Measurements from ENCODE around the gene MUC12. TPM values are rescaled to one million over a fixed set of nuclear protein-coding genes. Genes with fewer than 3 reads are reported as not detected.

Gene MUC12
- total and polyA plus RNA-seq, 2 of the 13 experiments (the other 11 are each of a cell fraction or from before 2014, with no cell fraction given) = not detected

DNA sequence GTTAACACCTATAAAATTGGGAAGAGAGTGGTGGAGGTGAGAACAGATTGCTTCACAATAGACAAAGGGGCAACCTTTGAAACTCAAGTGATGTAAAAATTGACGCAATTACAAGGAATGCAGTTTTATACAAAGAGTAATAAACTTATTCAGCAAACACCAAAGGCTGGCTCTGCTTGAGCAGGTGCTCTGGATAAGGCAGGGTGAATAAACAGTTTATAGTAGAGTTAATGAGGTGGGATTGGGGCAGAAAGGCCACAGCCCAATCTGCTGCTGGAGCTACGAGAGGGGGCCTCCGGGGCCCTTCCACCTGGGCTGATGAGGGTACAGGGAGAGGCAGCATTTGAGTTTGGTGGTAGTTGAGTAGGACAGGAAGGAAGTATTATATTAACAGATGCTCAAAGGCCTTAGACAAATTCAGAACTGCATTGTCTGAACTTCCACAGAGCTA lies 6.0 kb downstream of the MUC12 start:
- Histone ChIP-seq H3K36me3 (replicated peaks in 1 of 2; ENCODE audit: control insufficient read depth in 1 of 2, insufficient read depth in 2 of 2, low read length in 2 of 2) (no peaks in the 10 kb centered on the region), H3K4me2 (ENCODE audit: low read depth, low read length) (no peak overlapping the region), H3K4me3 (replicated peaks in 1 of 3; ENCODE audit: insufficient read depth in 1 of 3, low read depth in 2 of 3, low read length in 3 of 3) (no peak overlapping the region), H3K79me2 (ENCODE audit: insufficient read depth, low read length) (no peaks in the 10 kb centered on the region), H3K9me3 (ENCODE audit: low read length) (peaks cover 5% of the 10 kb centered on the region; the same call in 1 of the 2 replicates), H3K27me3 (ENCODE audit: control insufficient read depth in 1 of 2, insufficient read depth in 2 of 2, low read length in 2 of 2) (peaks cover 2 to 17% of the 10 kb centered on the region in 2 experiments; a peak in 3 of 5 replicates), H4K20me1 (ENCODE audit: insufficient read depth, low read length) (no peaks in the 10 kb centered on the region), H2AFZ (ENCODE audit: low read length) (no peak overlapping the region), H3K9ac (ENCODE audit: insufficient read depth, low read depth, low read length) (no peak overlapping the region), H3K27ac (ENCODE audit: extremely low read length, insufficient read depth, low read length) (no peak overlapping the region), H3K4me1 (ENCODE audit: insufficient read depth, low read length) (no peaks in the 10 kb centered on the region)
- FAIRE-seq = no peak
- CTCF ChIA-PET (ENCODE audit: low intra/inter-chr PET ratio, low total read pairs) = no interaction called here
- POLR2A ChIA-PET = no interaction called here
- DNase-seq (ENCODE audit: low spot score) = no peak
- ATAC-seq = no peak
- in situ Hi-C loops (cut with HindIII; ENCODE audit: extremely low pct_ligation_motif_present, low pct_unique_long_range_greater_than_20kb) (no loop called here), intact Hi-C loops (cut with micrococcal nuclease; ENCODE audit: unreplicated experiment) (no loop called here)
- BruUV-seq (replicated peaks) = no TSS peak
- WGBS (ENCODE audit: low lambda C conversion rate) = 19% methylated on average over 3 of the region's 3 CpGs
- TF ChIP-seq SRSF1 (optimal IDR thresholded peaks at IDR 0.05; ENCODE audit: low read depth, low read length) (no peak), HOXA3 (CRISPR knock-in tag; IDR thresholded peaks at IDR 0.05) (no peak), BRD4 (CRISPR knock-in tag; IDR thresholded peaks at IDR 0.05) (no peak), NCOR1 (IDR thresholded peaks at IDR 0.05; ENCODE audit: borderline replicate concordance, low read length) (no peak), HOXA7 (CRISPR knock-in tag; IDR thresholded peaks at IDR 0.05) (no peak), ATRX (CRISPR knock-in tag; IDR thresholded peaks at IDR 0.05; ENCODE audit: borderline replicate concordance) (no peak), ARNT2 (CRISPR knock-in tag; IDR thresholded peaks at IDR 0.05; ENCODE audit: low read depth) (no peak), ZNF235 (CRISPR knock-in tag; IDR thresholded peaks at IDR 0.05; ENCODE audit: borderline replicate concordance) (no peak), MED1 (CRISPR knock-in tag; IDR thresholded peaks at IDR 0.05) (no peak), TCF12 (IDR thresholded peaks at IDR 0.05) (no peak), TCF12 (CRISPR knock-in tag; IDR thresholded peaks at IDR 0.05) (no peak), MATR3 (CRISPR knock-in tag; IDR thresholded peaks at IDR 0.05) (no peak), MAFF (IDR thresholded peaks at IDR 0.05; ENCODE audit: low read depth, low read length) (no peak), HMG20A (CRISPR knock-in tag; IDR thresholded peaks at IDR 0.05; ENCODE audit: borderline replicate concordance) (no peak), PHF8 (CRISPR knock-in tag; IDR thresholded peaks at IDR 0.05) (no peak), NKX3-1 (CRISPR knock-in tag; IDR thresholded peaks at IDR 0.05) (no peak)
- TF ChIP-seq, protein P1, sequence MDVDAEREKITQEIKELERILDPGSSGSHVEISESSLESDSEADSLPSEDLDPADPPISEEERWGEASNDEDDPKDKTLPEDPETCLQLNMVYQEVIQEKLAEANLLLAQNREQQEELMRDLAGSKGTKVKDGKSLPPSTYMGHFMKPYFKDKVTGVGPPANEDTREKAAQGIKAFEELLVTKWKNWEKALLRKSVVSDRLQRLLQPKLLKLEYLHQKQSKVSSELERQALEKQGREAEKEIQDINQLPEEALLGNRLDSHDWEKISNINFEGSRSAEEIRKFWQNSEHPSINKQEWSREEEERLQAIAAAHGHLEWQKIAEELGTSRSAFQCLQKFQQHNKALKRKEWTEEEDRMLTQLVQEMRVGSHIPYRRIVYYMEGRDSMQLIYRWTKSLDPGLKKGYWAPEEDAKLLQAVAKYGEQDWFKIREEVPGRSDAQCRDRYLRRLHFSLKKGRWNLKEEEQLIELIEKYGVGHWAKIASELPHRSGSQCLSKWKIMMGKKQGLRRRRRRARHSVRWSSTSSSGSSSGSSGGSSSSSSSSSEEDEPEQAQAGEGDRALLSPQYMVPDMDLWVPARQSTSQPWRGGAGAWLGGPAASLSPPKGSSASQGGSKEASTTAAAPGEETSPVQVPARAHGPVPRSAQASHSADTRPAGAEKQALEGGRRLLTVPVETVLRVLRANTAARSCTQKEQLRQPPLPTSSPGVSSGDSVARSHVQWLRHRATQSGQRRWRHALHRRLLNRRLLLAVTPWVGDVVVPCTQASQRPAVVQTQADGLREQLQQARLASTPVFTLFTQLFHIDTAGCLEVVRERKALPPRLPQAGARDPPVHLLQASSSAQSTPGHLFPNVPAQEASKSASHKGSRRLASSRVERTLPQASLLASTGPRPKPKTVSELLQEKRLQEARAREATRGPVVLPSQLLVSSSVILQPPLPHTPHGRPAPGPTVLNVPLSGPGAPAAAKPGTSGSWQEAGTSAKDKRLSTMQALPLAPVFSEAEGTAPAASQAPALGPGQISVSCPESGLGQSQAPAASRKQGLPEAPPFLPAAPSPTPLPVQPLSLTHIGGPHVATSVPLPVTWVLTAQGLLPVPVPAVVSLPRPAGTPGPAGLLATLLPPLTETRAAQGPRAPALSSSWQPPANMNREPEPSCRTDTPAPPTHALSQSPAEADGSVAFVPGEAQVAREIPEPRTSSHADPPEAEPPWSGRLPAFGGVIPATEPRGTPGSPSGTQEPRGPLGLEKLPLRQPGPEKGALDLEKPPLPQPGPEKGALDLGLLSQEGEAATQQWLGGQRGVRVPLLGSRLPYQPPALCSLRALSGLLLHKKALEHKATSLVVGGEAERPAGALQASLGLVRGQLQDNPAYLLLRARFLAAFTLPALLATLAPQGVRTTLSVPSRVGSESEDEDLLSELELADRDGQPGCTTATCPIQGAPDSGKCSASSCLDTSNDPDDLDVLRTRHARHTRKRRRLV (CRISPR knock-in tag; IDR thresholded peaks at IDR 0.05) = no peak
- TF ChIP-seq, protein P2, sequence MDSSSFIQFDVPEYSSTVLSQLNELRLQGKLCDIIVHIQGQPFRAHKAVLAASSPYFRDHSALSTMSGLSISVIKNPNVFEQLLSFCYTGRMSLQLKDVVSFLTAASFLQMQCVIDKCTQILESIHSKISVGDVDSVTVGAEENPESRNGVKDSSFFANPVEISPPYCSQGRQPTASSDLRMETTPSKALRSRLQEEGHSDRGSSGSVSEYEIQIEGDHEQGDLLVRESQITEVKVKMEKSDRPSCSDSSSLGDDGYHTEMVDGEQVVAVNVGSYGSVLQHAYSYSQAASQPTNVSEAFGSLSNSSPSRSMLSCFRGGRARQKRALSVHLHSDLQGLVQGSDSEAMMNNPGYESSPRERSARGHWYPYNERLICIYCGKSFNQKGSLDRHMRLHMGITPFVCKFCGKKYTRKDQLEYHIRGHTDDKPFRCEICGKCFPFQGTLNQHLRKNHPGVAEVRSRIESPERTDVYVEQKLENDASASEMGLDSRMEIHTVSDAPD (CRISPR knock-in tag; IDR thresholded peaks at IDR 0.05) = no peak

All from HepG2 (cell line).